Fibroblast of skin of left quadriceps (primary cell): ENCODE measurements around the gene PPM1L.
A peak's percentile ranks its signal among the peaks of the same experiment; 100 is the strongest.
"Not testable (repeated sequence)": the region's sequence is repeated elsewhere in the genome, so short reads cannot be mapped to it uniquely, and the experiment has no call there.

Experiments used
- DNase-seq, 2 experiments: peaks; one replicate each; pipeline ENCODE4 v3.0.0-alpha.2; 2013; ENCODE audit warnings: low read depth in 2 of 2

Gene PPM1L

DNA sequence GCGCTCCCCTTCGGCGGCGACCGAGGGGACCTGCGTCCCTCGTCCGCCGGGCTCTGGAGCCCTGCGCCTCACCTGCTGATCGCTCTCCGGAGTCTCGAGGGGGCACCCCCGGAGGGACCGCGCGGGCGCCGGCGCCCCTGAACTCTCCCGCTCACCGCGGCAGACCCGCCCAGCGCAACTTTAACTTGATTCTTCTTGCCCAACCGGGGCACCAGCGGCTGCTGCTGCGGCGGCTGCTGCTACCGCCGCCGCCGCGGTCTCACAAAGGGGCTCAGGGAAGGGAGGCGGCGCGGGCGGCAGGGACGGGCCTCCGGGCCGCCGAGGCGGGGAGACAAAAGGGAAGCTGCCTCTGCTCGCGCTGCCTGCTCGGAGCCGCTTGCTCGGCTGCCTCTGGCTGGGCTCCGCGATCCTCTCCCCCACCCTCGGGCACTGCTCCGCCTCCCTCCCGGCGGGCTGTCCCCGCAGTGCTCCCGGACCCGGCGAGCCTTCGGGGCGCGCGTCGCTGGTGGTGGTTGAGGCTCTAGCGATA lies at the start of gene PPM1L:
PPM1L (plus strand) TSS at position 456 of the 529 bp plus-strand sequence.
- DNase-seq, result no peak

DNA sequence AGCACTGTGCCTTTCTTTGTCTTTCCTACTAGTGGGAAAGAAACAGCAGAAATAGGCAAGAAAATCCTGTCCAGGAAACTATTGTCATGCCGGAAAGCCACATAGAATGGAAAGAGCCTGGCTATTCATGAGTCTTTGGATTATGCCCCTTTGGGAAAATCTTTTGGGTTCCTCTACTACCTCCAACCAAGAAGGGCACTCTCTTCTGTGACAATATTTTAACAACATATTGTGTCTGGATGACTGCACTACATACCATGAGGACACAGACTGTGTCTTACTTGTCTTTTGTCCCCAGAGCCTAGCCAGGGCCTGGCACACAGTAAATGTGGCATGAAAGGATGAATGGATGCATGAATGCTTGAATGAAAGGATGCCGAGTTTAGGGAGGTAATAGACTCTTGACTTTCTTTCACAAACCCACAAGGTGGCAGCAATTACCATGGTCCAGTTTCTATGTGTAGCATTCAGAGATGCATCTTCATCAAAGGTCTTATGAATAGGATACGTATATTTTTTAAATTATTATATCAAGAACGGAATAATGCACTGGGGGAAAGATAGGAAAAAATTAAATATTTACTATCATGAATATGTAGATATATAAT lies 48.7 kb upstream of the PPM1L start:
- DNase-seq, result peak; percentile 19 to 28

DNA sequence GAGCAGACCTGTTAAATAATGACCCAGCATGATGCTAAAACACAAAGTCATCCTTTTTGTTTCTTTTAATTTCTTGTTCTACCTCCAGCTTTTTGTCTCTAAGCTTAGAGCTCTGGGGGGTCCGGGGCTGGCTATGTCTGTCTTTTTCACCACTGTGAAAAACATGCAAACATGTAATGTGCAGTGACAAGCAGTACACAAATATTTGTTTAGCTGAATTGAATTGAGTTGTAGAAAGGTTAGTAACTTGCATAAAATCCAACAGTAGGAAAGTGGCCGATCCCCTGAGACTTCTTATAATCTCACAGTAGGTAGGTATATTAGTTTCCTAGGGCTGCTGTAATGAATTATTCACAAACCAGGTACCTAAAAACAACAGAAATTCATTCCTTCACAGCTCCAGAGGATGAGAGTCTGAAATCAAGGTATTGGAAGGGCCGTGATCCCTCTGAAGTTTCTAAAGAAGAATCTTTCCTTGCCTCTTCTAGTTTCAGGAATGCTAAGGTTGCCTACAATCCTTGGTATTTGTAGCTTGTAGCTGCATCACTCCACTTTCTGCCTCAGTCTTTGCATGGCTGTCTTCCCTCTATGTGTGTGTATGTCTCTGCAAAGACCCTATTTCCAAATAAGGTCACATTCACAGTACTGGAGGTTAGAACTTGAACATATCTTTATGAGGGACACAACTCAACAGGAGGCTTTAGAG lies 46.4 kb upstream of the PPM1L start:
- no peak for DNase-seq

DNA sequence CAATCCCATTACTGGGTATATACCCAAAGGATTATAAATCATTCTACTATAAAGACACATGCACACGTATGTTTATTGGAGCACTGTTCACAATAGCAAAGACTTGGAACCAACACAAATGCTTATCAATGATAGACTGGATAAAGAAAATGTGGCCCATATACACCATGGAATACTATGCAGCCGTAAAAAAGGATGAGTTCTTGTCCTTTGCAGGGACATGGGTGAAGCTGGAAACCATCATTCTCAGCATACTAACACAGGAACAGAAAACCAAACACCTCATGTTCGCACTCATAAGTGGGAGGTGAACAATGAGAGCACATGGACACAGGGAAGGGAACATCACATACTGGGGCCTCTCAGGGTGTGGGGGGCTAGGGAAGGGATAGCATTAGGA lies 42.9 kb upstream of the PPM1L start:
- DNase-seq, result not testable (repeated sequence)

DNA sequence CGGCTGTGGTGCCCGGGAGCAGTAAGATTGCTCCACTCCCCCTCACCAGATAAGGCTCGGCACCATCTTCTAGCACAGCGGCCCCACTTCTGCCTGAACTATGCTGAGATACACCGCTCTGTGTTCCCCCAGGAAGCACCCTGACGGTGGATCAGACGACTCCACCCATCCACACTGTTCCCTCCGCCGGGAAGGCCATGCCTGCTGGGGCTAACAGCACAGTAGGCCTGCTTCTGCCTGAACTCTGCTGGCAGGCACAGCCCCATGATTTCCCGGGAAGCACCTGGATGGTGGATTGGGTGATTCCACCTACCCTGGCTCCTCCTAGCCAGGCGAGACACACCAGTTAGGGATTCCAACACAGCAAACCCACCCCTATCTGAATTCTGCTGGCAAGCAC lies 36.3 kb upstream of the PPM1L start:
- DNase-seq, result no peak

DNA sequence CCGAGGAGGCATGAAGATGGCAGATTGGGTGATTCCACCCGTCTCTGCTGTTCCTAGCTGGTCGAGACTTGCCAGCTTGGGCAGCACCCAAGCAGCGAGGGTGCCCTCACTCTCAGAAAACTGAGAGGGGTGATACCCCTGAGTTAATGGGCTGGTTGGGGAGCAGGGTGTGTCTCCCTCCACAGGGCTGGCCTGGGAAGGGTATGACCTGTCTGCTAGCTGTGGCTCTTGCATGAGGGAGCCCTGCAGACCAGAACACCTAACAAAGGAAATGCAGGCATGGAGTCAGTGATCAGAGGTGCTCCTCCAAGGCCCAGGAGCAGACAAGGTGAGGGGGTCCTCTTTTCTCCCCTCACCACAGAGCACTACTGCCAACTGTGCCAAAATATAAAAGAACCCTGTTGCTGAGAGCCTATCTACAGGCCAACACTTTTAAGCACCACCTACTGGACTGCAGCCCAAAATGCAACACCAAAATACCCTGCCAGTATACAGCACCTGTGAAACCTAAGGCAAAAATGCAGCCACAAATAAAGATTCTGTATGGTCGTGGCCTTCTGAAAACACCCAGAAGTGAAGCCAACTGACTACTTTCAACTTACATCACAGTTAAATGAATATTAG lies 35.8 kb upstream of the PPM1L start:
- DNase-seq, result no peak

DNA sequence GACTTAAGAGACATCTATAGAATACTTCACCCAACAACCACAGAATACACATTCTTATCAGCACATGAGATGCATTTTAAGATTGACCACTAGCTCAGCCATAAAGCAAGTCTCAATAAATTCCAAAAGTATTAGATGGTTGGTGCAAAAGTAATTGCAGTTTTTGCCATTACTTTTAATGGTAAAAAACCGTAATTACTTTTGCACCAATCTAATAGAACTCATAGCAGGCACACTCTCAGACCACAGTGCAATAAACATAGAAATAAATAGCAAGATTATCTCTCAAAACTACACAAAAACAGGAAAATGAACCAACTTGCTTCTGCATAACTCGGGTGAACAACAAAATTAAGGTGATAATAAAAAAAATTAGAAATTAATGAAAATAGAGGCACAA lies 33.7 kb upstream of the PPM1L start:
- no peak for DNase-seq

DNA sequence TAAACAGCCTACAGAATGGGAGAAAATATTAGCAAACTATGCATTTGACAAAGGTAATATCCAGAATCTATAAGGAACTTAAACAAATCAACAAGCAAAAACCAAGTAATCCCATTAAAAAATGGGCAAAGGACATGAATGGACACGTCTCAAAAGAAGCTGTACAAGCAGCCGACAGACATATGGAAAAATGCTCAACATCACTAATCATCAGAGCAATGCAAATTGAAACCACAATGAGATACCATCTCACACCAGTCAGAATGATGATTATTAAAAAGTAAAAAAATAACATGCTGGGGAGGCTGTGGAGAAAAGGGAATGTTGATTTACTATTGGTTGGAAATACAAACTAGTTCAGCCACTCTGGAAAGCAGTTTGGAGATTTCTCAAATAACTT lies 30.7 kb upstream of the PPM1L start:
- no peak for DNase-seq

DNA sequence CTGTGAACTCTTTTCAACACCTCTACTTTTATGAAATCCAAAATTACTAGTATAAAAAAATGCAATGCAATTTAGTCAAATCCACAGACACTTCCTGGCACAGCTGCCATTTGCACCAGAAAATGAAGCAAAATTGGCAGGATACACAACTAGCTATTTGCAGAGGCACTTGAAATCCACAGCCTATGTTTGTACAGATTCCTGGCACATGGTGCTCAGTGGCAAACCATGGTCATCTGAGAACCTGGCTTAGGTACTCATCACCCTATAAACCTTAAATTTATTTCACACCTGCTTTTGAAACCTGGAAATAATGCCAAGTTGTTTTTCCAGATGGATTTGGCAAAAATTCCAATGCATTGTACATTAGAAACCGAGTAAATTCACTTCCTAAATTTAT lies 20.2 kb upstream of the PPM1L start:
- no peak for DNase-seq

DNA sequence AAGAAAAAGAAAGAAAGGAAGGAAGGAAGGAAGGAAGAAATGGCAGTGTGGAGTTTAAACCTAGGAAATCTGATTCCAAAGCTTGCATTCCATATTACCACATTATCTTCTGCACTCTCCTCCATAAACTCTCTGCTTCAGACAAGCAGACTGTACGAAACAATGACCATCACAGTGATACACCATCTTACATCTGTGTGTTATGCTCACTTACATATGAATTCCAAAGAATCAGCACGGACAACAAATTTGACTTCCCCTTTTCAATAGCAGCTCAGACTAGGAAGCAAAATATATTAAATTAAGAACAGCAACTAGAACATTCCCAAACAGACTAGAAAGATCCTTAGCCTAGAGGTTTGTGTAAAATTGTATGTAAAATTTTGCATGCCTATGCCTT lies 18.0 kb upstream of the PPM1L start:
- DNase-seq, result no peak

DNA sequence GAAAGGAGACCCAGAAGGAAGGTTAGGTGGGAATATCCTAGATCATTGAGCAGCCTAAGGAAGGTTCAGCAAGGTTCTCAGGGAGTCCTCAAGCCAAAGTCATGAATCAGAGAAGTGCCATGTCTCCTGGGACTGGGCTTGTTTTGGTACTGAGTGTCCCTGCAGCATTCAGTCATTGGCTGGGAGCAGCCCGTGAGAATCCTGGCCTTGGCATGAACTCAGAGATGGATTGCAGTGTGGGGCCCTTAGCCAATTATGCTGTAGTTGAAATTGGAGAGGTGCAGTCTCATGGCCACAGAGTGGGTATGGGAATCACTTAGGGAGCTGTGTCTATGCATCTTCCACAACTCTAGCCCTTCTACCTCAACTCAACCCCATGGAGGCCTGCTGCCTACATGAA lies 17.0 kb upstream of the PPM1L start:
- no peak for DNase-seq

DNA sequence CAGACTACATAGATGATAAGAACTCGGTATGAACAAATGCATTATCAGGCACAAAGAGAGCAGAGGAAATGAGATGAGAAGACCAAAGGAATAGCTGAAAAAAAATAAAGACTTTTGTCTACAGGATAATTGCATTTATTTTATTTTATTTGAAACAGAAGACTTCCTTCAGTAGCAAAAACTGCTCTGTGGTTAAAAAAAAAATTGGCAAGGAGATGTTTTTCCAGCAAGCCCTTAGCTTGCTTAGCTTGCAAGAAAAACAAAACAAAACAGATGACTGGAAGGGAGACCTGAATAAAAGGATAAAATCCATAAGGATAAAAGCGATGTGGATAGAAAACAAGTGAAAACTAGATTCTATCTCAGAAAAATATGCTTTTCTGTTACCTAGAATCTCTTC lies 9.1 kb upstream of the PPM1L start:
- no peak for DNase-seq

DNA sequence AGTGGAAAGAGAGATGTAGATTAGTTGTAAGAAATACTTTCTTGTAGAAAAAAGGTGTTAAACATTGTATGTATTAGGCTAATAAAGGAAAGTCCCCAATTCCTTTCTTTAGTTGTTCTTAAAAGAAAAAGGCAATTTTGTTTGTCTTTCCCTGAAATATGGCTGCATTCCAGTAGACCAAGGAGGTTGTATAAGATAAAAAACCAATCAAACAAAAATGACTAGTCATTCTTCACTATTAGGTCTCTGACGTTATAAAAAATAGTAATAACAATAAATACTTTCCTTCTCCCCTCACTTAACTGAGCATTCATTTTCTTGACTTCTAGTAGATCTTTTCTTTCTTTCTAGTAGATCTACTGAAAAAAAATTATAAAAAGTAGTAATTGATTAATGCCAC lies 8.6 kb upstream of the PPM1L start:
- DNase-seq, result no peak

DNA sequence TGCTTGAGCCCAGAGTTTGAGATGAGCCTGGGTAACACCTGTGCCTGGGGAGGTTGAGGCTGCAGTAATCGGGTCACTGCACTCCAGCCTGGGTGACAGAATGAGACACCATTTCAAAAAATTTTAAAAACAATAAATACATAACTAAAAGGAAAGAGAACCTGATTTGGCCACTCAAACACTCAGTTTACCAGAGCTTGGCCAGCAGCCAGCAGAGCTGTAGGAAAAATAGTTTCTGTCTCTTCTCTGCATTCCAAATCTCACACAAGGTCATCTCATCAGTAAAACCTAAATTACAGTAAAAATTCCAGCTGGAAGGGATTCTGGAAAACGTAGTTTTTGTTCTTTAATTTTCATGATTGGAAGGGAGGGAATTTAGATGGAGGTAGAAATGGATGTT lies 7.8 kb upstream of the PPM1L start:
- no peak for DNase-seq

DNA sequence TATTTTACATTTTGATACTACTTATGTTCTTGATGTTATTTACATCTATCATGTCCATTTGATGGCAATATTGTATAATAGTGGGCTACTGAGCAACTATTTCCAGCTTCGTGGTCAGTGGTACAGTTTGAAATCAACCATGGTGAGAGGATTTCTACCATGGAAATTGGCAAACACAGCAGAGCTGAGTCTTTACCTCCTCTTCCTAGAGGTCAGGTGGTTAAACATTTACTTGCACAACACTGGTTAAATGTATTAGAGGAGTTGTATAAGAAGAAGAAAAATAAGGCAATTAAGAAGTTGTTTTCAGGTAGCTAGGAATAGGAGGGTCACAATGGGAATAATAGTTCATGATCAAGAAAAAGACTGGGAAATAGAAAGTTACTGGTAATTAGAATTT lies 7.2 kb upstream of the PPM1L start:
- no peak for DNase-seq

DNA sequence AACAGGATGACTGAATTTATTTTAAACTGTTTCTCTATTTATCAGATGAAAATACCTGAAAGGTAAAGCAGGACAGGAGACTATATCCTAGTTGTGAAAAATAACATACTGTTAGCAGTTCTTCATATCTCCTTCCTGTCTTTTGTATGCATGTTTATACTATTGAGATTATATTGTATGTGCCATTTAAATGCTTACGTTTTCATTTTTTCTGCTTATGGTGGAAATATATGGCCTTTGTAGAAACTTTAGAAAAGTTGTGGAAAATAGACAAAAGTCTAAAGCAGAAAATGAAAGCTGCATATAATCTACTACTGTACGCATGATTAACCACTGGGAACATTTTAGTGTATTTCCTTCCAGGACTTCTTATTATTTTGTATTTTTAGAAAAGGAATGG lies 2.1 kb upstream of the PPM1L start:
- DNase-seq, result no peak

DNA sequence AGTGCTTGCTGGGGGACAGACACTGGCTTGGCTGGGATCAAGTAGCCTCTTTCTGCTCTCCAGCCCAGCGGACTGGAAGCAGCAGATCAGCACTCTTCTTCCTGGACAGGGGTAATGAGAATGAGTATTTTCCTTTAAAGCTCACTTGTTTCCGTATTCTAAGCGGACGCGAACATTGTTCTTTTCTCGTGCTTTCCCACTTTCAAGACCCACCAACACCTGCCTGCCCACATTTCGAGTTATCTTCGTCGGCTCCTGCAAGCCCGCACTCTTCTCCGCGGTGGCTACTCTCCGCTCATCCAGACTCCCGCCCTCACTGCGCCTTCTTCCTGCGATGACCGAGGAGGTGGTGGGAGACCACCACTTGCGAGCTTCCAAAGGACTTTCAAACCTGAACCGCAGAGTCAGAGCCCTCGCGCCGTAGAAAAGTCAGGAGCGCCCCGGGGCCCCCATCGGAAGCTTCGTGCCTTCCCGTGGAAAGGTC lies 1.6 kb upstream of the PPM1L start:
- DNase-seq, result no peak

DNA sequence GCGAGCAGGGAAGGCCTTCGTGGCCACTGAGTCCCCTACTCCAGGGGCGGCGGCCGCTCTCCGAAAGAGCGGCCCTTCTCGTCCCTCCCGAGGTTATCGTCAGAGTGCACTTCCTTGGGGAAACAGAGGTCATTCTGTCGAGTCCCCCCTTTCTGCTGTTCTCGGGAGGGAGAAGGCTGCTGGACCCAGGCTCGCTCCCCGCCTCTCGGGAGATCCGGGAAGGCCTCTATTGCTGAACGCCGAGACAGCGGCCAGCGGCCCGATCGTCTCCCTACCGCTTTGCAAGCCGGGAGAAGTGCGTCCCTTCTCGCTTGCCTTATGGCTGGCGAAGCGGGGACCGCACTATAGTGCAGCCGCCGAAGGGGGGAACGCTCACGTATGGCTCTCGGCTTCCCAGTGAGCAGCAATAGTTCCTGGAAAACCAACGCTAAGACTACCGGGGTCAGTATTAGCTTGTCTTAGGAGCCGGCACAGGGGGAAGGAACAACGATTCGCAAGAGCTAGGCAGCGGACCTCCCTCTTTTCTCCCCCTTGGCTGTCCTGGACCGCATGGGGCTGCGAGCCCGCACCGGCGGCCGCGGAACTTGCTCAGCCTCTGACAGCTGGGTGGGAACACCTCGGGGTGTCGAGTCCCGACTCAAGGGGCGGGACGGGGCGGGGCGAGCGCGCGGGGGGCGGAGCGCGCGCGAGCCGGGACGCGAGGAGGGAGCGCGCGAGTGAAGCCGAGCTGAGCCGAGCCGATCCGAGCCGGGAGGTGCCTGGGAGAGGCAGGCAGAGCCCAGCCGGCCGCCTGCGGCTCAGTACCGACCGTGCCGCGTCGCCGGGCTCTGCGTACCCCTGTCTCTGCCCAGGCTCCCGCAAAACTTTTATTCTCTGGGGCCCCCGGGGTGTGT lies 930 bp upstream of the PPM1L start:
- DNase-seq, result peak; percentile 89

DNA sequence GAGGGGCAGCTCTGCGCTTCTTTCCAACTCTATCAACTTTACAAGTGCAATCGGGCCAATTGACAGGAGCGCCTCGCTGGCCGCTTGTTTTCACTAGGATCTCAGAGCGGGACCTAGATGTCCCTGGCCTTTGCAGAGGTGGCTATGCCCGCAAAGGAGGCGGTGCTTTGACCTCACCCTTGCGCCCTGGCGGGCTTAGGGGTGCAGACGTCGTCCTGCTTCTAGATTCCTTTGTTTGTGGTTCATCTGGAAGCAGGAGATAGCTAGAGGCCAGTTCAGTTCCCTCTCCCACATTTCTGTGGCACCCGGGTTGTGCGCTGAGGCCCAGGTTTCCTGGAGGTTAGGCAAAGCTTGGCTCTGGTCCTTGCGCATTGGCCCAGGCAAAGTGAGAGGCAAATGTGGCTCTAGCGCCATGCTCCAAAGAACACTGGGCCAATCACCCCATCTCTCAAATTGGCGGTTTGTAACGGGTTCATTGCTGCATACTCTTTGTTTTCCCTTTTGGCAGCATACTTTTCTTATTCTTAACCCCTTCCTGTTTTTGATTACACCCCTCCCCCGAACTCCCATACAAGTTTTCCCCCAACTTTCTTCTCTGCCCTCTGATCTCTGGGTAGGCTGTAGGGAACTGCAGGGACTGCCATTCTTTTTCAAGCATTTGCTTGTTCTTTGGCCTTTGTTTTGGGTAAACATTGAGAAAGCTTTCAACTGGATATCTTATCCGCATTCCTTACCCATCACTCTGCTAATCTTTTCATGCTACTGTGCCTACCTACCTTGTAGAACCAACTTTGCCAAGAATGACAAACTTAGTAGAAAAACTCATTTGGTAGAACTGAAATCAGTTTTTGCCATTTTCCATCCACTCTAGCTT lies 1.4 kb downstream of the PPM1L start:
- DNase-seq, result no peak

DNA sequence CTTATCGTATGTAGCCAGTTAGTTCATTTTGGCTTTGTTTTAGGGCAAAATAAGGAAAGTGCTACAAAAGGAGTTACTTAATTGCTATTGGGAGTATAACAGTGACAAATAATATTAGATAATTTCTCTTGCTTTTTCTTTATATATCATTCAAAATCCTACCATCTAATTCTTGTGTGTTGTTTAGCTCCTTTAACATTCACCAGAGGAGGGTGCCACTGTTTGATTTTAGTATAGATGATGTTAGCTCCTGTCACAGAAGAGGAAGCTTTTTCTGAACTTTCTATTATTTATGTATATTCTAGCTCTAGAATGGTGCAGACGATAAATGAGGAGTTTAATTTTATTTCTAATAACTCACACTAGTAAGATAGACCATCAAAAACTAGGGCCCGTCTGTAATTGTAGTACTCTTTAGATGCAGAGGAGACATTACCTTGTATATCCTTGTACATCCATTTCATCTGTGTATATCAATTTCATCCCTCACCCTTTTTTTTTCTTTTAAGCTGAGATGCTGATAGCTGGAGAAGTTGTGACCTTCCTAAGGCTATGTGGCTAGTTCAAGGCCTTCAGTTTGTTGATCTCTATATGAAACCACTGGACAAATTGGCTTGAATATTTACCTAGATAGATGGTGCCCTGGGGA lies 3.0 kb downstream of the PPM1L start:
- no peak for DNase-seq
